ENCODE results near the gene PATL1. TPM values are rescaled to one million over a fixed set of nuclear protein-coding genes. Genes with fewer than 3 reads are reported as not detected.

Gene PATL1
- total and polyA plus RNA-seq, 2 of the 8 experiments (the other 6 are each of a cell fraction or from before 2014, with no cell fraction given), result 30.4 to 33.4 TPM

DNA sequence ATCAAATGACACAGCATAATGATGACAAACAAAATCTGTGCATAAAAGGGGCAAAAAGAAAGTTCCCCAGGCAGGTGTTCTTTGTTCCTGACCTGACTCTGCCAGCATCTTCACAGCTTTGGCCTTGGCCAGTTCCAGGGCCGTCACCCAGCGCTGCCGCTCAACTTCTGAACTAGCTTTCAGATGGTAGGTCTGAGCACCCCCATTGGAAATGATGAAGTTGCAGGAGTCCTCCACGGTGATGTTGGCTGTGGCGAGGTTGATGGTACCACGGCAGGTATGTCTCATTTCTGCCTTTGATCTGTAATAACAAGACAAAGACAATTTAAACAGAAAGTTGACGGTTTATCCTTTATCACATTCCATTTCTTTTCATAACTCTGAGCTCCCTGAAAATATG lies 58.5 kb downstream of the PATL1 start:
- H2BK12ac ChIP-seq (ENCODE audit: low read depth, low read length), result no peak overlapping the region
- no peaks in the 10 kb centered on the region for H3K9me3 ChIP-seq (ENCODE audit: insufficient read depth in 2 of 2, low read depth in 1 of 2, low read length in 1 of 2)
- no peak overlapping the region for H3K56ac ChIP-seq (replicated peaks; ENCODE audit: insufficient read length, low read depth, low read length)
- H3K27me3 ChIP-seq (replicated peaks in 1 of 4; ENCODE audit: control insufficient read depth in 3 of 4, extremely low read depth in 1 of 4, insufficient read depth in 3 of 4, low read length in 3 of 4), result no peaks in the 10 kb centered on the region; a peak in 1 of 7 replicates
- peaks cover 17 to 46% (median 37%) of the 10 kb centered on the region in 4 experiments; a peak in 7 of 8 replicates for H3K36me3 ChIP-seq (ENCODE audit: control insufficient read depth in 2 of 4, insufficient read depth in 4 of 4, low read length in 3 of 4)
- H2BK15ac ChIP-seq (ENCODE audit: low read length), result no peak overlapping the region
- H2BK5ac ChIP-seq (ENCODE audit: low read depth, low read length), result no peak overlapping the region
- H3K14ac ChIP-seq (ENCODE audit: insufficient read length), result no peak overlapping the region
- no peak overlapping the region for H2AFZ ChIP-seq (ENCODE audit: low read length)
- WGBS, 2 experiments (ENCODE audit: extremely low coverage in 1 of 2, insufficient coverage in 1 of 2, insufficient read length in 1 of 2, insufficient replicate concordance in 2 of 2, low coverage in 1 of 2, low lambda C conversion rate in 2 of 2, missing lambda C conversion rate in 1 of 2), result 90% methylated on average over 7 of the region's 7 CpGs; no CpG with 5 or more reads in 1 of the 2 experiments
- DNase-seq (ENCODE audit: low read depth in 1 of 2, low spot score in 2 of 2), result no peak
- peaks cover 6% of the 10 kb centered on the region for H3K23me2 ChIP-seq (ENCODE audit: low read depth, low read length)
- no peak overlapping the region for H4K8ac ChIP-seq (ENCODE audit: extremely low read depth, insufficient read depth, low read length)
- H2AK5ac ChIP-seq (ENCODE audit: low read depth, low read length), result no peak overlapping the region
- H4K20me1 ChIP-seq (replicated peaks in 1 of 2; ENCODE audit: control insufficient read depth in 1 of 2, insufficient read depth in 2 of 2, low read length in 2 of 2), result peaks cover 11 to 16% of the 10 kb centered on the region in 2 experiments
- ChIA-PET POLR2A (ENCODE audit: partially characterized antibody) (interaction anchor here (0.6 to 1.4 kb wide), 2 partner anchors 16 to 630 kb away, joined by 3 read pairs; no protein-coding TSS in a partner anchor), CTCF (ENCODE audit: partially characterized antibody) (no interaction called here)
- peaks cover 8% of the 10 kb centered on the region for H3K79me1 ChIP-seq (ENCODE audit: low read depth, low read length)
- H3K9ac ChIP-seq (replicated peaks in 1 of 4; ENCODE audit: extremely low read depth in 1 of 4, low read depth in 3 of 4, low read length in 3 of 4), result no peak overlapping the region
- no peak overlapping the region for H3K4me3 ChIP-seq (ENCODE audit: extremely low read depth in 1 of 4, insufficient read depth in 2 of 4, low read depth in 3 of 4, low read length in 4 of 4)
- H3K23ac ChIP-seq (ENCODE audit: insufficient read length), result no peak overlapping the region
- H2BK120ac ChIP-seq (replicated peaks; ENCODE audit: low read depth, low read length), result no peak overlapping the region
- no peak overlapping the region for H3K4me2 ChIP-seq (ENCODE audit: insufficient read depth in 1 of 2, low read depth in 2 of 2, low read length in 2 of 2)
- peaks cover 0 to 4% (median 0%) of the 10 kb centered on the region in 4 experiments; a peak in 2 of 7 replicates for H3K4me1 ChIP-seq (replicated peaks in 1 of 4; ENCODE audit: control insufficient read depth in 3 of 4, insufficient read depth in 4 of 4, low read length in 3 of 4)
- no peak for FAIRE-seq
- no peak overlapping the region for H4K5ac ChIP-seq (ENCODE audit: insufficient read length, low read depth, low read length)
- no peak overlapping the region for H3K27ac ChIP-seq (ENCODE audit: low read depth, low read length)
- H2BK20ac ChIP-seq (ENCODE audit: low read length), result no peak overlapping the region
- no peak overlapping the region for H4K91ac ChIP-seq (replicated peaks; ENCODE audit: insufficient read length, low read length)
- H3K4ac ChIP-seq (replicated peaks; ENCODE audit: insufficient read length, low read depth, low read length), result no peak overlapping the region
- H3K18ac ChIP-seq (ENCODE audit: extremely low read depth, low read length), result no peak overlapping the region
- H3K79me2 ChIP-seq (ENCODE audit: control insufficient read depth in 1 of 2, insufficient read depth in 2 of 2, low read length in 2 of 2), result peaks cover 9 to 40% of the 10 kb centered on the region in 2 experiments
- TF ChIP-seq, protein P1, sequence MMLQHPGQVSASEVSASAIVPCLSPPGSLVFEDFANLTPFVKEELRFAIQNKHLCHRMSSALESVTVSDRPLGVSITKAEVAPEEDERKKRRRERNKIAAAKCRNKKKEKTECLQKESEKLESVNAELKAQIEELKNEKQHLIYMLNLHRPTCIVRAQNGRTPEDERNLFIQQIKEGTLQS (IDR thresholded peaks at IDR 0.05; ENCODE audit: insufficient read depth, low read depth, low read length), result no peak
- TF ChIP-seq, protein P2, sequence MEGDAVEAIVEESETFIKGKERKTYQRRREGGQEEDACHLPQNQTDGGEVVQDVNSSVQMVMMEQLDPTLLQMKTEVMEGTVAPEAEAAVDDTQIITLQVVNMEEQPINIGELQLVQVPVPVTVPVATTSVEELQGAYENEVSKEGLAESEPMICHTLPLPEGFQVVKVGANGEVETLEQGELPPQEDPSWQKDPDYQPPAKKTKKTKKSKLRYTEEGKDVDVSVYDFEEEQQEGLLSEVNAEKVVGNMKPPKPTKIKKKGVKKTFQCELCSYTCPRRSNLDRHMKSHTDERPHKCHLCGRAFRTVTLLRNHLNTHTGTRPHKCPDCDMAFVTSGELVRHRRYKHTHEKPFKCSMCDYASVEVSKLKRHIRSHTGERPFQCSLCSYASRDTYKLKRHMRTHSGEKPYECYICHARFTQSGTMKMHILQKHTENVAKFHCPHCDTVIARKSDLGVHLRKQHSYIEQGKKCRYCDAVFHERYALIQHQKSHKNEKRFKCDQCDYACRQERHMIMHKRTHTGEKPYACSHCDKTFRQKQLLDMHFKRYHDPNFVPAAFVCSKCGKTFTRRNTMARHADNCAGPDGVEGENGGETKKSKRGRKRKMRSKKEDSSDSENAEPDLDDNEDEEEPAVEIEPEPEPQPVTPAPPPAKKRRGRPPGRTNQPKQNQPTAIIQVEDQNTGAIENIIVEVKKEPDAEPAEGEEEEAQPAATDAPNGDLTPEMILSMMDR (IDR thresholded peaks at IDR 0.05; ENCODE audit: control extremely low read depth in 1 of 3, insufficient read depth in 1 of 3, low read depth in 1 of 3, low read length in 3 of 3), result no peak
- TF ChIP-seq RNF2 (IDR thresholded peaks at IDR 0.05; ENCODE audit: borderline replicate concordance, low read depth, low read length, missing control alignments, poor library complexity, severe bottlenecking) (no peak), EZH2 (IDR thresholded peaks at IDR 0.05; ENCODE audit: low read depth, low read length, severe bottlenecking) (no peak), SP2 (IDR thresholded peaks at IDR 0.05; ENCODE audit: low read length) (no peak), CBX5 (IDR thresholded peaks at IDR 0.05; ENCODE audit: low read depth, low read length) (no peak), TAF7 (optimal IDR thresholded peaks at IDR 0.05; ENCODE audit: borderline replicate concordance, low read depth, low read length) (no peak), NRF1 (IDR thresholded peaks at IDR 0.05; ENCODE audit: low read depth, low read length) (no peak), SIN3A (conservative IDR thresholded peaks at IDR 0.05 in 1 of 2, IDR thresholded peaks at IDR 0.05 in 1 of 2; ENCODE audit: low read depth in 1 of 2, low read length in 2 of 2) (no peak)

Data from H1 (cell line).